ENCODE measurements around the gene TREM1.

TREM1 gene

GRCh38 chr6:41226752-41227151 lies 59.7 kb downstream of the TREM1 start:
- intact Hi-C loops (cut with DNase I), result no loop called here
- DNase-seq, result no peak

GRCh38 chr6:41224800-41225199 lies 61.7 kb downstream of the TREM1 start:
- no peak for DNase-seq
- intact Hi-C loops (cut with DNase I), result no loop called here
